Measurements from ENCODE around the gene TET2. TPM values are rescaled to one million over a fixed set of nuclear protein-coding genes. Genes with fewer than 3 reads are reported as not detected.

Gene TET2
- total and polyA plus RNA-seq, 2 donors from 2014 or later, result 1.8 to 31.5 TPM

DNA sequence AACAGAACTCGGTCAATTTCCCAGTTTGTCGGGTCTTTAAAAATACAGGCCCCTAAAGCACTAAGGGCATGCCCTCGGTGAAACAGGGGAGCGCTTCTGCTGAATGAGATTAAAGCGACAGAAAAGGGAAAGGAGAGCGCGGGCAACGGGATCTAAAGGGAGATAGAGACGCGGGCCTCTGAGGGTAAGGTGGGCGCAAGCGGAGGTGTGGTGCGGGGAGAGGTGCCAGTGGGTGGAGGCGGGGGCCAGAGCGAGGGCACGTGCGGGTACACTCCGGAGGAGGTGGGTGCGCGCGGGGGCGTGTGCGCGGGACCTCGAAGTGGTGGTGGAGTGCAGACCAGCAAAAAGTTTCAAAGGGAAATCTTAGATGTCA is 787 bp upstream of the TET2 start:
- peak overlapping the region; percentile 64 to 99 (median 71) for H3K4me3 ChIP-seq (ENCODE audit: low read length in 3 of 3)
- FAIRE-seq, result no peak
- no peaks in the 10 kb centered on the region for H3K27me3 ChIP-seq (ENCODE audit: control insufficient read depth, insufficient read depth, low read length)
- intact Hi-C loops (cut with DNase I), result no loop called here
- no peaks in the 10 kb centered on the region for H3K36me3 ChIP-seq (ENCODE audit: control insufficient read depth in 2 of 3, insufficient read depth in 3 of 3, low read length in 3 of 3)
- H3K9me3 ChIP-seq (ENCODE audit: control insufficient read depth in 2 of 3, insufficient read depth in 1 of 3, low read length in 3 of 3), result no peaks in the 10 kb centered on the region
- peaks cover 0 to 8% (median 0%) of the 10 kb centered on the region in 3 donors for H3K4me1 ChIP-seq (ENCODE audit: control insufficient read depth in 2 of 3, insufficient read depth in 2 of 3, low read depth in 1 of 3, low read length in 3 of 3)
- peak in 2 of 5 donors; percentile 44 to 81 for DNase-seq
- H3K27ac ChIP-seq (ENCODE audit: low read depth in 2 of 2, low read length in 2 of 2), result peak overlapping the region; percentile 92 to 93
- peak overlapping the region; percentile 30 to 48 (median 46) for H3K9ac ChIP-seq (ENCODE audit: low read length in 3 of 3)
- TF ChIP-seq, protein P1, sequence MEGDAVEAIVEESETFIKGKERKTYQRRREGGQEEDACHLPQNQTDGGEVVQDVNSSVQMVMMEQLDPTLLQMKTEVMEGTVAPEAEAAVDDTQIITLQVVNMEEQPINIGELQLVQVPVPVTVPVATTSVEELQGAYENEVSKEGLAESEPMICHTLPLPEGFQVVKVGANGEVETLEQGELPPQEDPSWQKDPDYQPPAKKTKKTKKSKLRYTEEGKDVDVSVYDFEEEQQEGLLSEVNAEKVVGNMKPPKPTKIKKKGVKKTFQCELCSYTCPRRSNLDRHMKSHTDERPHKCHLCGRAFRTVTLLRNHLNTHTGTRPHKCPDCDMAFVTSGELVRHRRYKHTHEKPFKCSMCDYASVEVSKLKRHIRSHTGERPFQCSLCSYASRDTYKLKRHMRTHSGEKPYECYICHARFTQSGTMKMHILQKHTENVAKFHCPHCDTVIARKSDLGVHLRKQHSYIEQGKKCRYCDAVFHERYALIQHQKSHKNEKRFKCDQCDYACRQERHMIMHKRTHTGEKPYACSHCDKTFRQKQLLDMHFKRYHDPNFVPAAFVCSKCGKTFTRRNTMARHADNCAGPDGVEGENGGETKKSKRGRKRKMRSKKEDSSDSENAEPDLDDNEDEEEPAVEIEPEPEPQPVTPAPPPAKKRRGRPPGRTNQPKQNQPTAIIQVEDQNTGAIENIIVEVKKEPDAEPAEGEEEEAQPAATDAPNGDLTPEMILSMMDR (IDR thresholded peaks at IDR 0.05; ENCODE audit: borderline replicate concordance, extremely low read depth, insufficient read depth), result no peak

DNA sequence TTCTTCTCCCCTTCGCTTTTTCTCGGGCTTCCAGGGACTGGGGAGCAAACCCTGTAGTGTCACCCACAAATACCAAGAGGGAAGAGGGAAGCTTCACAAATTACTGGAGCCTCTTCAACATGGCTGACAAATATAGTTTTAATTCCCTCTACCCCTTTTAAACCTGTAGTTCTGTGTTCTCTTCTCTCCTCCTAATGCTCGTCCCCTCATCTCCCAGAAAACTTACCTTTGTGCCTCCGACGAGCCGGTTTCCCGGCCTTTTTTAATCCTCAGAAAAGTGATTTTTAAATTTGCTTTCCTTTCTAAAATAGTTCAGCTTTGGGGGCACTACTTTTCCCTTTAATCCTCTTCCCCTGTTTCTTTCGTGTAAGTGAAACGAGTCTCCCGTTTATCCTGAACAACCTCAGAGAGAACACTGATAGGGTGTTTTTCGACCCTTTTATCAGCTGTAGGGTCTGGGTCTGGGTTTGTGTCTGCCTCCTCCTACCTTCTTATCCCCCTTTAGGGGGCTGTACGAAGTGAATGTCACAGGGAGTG is 408 bp downstream of the TET2 start:
- H3K9ac ChIP-seq (ENCODE audit: low read length in 3 of 3), result peak overlapping the region; percentile 82 to 100 (median 99)
- peak overlapping the region; percentile 85 to 100 (median 99) for H3K4me3 ChIP-seq (ENCODE audit: low read length in 3 of 3)
- intact Hi-C loops (cut with DNase I), result no loop called here
- FAIRE-seq (no peak), DNase-seq (no peak)
- H3K27ac ChIP-seq (ENCODE audit: low read depth in 2 of 2, low read length in 2 of 2), result peak overlapping the region; percentile 92 to 93
- peaks cover 0 to 8% (median 0%) of the 10 kb centered on the region in 3 donors for H3K4me1 ChIP-seq (ENCODE audit: control insufficient read depth in 2 of 3, insufficient read depth in 2 of 3, low read depth in 1 of 3, low read length in 3 of 3)
- no peaks in the 10 kb centered on the region for H3K9me3 ChIP-seq (ENCODE audit: control insufficient read depth in 2 of 3, insufficient read depth in 1 of 3, low read length in 3 of 3)
- H3K27me3 ChIP-seq (ENCODE audit: control insufficient read depth, insufficient read depth, low read length), result no peaks in the 10 kb centered on the region
- H3K36me3 ChIP-seq (ENCODE audit: control insufficient read depth in 2 of 3, insufficient read depth in 3 of 3, low read length in 3 of 3), result no peaks in the 10 kb centered on the region
- TF ChIP-seq, protein P1 (IDR thresholded peaks at IDR 0.05; ENCODE audit: borderline replicate concordance, extremely low read depth, insufficient read depth), result no peak

DNA sequence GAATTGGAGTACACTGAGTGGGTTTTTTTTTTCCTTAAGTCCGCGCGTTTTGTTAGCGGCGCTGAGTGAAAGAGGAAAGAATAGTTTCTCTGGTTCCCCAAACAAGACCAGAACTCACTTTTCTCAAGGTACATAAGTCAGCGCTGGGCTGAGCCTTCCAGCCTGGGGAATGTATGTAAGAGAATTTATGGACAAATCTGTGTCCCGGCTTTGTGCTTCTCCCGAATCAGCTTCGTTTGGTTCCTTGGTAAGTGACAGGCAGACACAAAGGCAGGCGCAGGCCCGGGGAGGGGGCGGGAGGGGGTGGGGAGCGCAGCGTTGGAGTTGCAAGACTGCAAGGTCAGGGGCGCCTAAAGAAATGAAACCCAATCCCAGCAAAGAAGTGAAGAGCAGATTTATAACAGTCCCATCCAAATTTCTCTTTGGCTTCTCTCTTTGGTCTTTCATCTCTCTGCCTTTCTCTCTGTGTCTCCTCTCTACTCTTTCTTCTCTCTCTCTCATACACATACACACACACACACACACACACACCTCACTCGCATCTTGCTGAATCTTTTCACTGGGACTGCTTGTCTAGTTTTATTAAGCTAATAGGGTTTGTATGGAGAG is 981 bp downstream of the TET2 start:
- no peaks in the 10 kb centered on the region for H3K27me3 ChIP-seq (ENCODE audit: control insufficient read depth, insufficient read depth, low read length)
- peak overlapping the region; percentile 92 to 93 for H3K27ac ChIP-seq (ENCODE audit: low read depth in 2 of 2, low read length in 2 of 2)
- peak overlapping the region; percentile 85 to 100 (median 99) for H3K4me3 ChIP-seq (ENCODE audit: low read length in 3 of 3)
- no peaks in the 10 kb centered on the region for H3K36me3 ChIP-seq (ENCODE audit: control insufficient read depth in 2 of 3, insufficient read depth in 3 of 3, low read length in 3 of 3)
- intact Hi-C loops (cut with DNase I), result no loop called here
- TF ChIP-seq, protein P1 (IDR thresholded peaks at IDR 0.05; ENCODE audit: borderline replicate concordance, extremely low read depth, insufficient read depth), result no peak
- H3K4me1 ChIP-seq (ENCODE audit: control insufficient read depth in 2 of 3, insufficient read depth in 2 of 3, low read depth in 1 of 3, low read length in 3 of 3), result peaks cover 0 to 8% (median 0%) of the 10 kb centered on the region in 3 donors
- DNase-seq (peak in 4 of 5 donors; percentile 79 to 88 (median 84)), FAIRE-seq (no peak)
- peak overlapping the region; percentile 82 to 100 (median 99) for H3K9ac ChIP-seq (ENCODE audit: low read length in 3 of 3)
- H3K9me3 ChIP-seq (ENCODE audit: control insufficient read depth in 2 of 3, insufficient read depth in 1 of 3, low read length in 3 of 3), result no peaks in the 10 kb centered on the region
